ENCODE data around the gene SLC44A4. TPM values are rescaled to one million over a fixed set of nuclear protein-coding genes. Genes with fewer than 3 reads are reported as not detected.
A peak's percentile ranks its signal among the peaks of the same experiment; 100 is the strongest.
"Not testable (repeated sequence)": the region's sequence is repeated elsewhere in the genome, so short reads cannot be mapped to it uniquely, and the experiment has no call there.

Gene SLC44A4
- polyA plus RNA-seq, 1 donor from 2014 or later: not detected

DNA sequence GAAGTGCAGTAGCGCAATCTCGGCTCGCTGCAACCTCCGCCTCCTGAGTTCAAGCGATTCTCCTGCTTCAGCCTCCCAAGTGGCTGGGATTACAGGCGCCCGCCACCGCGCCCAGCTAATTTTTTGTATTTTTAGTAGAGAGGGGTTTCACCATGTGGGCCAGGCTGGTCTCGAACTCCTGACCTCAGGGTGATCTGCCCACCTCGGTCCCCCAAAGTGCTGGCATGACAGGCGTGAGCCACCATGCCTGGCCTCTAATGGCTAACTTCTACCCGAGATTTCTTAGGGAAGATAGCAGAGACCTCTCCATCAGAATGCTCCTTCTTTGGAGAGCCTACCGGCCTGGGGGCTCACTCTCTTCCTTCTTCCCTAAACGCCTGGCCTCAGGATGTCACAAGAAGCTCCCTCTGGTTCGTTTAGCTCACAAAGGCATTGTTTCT, 14.7 kb downstream of the SLC44A4 start:
- Mint-ChIP-seq H3K4me3 (peak overlapping the region; percentile 85 to 98 (median 95)), H3K27ac (peak overlapping the region; percentile 85 to 97 (median 96)), H3K4me1 (peaks cover 13 to 17% (median 14%) of the 10 kb centered on the region in 3 donors)
- not testable (repeated sequence) for H3K27me3 Mint-ChIP-seq, H3K9me3 Mint-ChIP-seq, H3K36me3 Mint-ChIP-seq

DNA sequence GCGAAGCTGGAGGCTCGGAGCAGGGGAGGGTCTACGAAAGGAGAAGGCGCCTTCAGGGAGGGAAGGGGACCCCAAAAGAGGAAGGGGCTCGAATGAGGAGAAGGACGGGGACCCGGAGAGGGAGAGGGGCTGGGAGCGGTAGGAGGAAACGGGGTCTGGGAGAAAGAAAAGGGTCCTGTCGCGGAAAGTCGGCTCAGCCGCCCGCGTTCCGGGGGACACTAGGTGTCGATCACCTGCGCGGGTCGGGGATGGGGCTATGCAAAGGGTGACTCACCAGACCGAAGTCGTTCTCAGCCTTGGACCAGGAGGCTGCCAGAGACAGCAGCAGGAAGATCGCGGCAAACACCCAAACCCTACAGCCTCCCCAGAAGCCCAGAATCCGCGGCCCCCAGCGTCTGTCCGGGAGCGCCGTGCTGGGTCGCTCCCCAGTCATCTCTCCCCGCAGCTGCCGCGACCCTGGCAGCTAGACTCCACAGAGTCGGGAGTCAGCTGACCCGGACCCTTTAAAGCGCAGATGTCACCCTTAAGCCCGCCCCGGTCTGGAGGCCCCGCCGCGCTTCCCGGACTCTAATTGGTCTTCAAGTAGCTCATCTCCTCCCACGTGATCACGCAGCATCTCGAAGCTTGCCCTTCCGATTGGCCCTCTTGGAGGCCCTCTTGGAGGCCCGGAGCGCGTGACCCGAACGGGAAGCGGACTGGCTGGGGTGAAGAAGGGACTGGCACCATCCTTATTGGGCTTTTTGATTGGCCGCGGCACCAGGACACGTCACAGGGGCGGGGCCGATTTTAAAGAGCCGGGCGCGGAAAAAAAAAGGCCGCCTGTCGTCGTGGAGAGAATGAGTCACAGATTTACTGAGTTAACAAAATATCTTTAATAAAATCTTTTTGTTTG, 16.2 kb downstream of the SLC44A4 start, which contains the start of gene NEU1:
Gene NEU1, minus strand, starts transcription at position 478 of the 892 bp plus-strand sequence. Its CDS starts 45 bp downstream, at position 433.
- Mint-ChIP-seq H3K4me1 (peaks cover 13 to 17% (median 14%) of the 10 kb centered on the region in 3 donors), H3K36me3 (peaks cover 5% of the 10 kb centered on the region), H3K9me3 (no peaks in the 10 kb centered on the region), H3K4me3 (peak within 1 kb of the TSS; percentile 85 to 98 (median 95)), H3K27me3 (no peaks in the 10 kb centered on the region), H3K27ac (peak within 1 kb of the TSS; percentile 85 to 97 (median 96))

DNA sequence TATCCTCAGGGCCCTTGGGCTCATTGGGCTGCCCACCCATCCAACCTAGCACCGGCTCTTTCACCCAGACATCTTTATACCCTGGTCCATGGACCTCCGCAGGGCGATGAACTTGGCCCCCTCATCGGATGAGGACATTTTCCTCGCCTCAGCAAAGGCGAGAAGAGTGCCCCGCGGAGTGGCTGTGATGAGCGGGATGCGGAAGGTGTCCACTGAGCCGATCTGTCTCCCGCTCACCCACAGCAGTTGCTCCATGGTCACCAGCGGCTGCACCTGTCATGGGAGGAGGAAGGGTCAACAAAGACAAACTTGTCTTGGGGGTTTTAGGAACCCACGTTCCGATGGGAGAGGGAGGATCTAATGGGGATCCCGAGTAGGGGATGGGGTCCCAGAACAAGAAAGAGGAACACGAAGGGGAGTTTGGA, 16.9 kb downstream of the SLC44A4 start:
- no peaks in the 10 kb centered on the region for H3K9me3 Mint-ChIP-seq
- peak overlapping the region; percentile 85 to 97 (median 96) for H3K27ac Mint-ChIP-seq
- H3K4me3 Mint-ChIP-seq: peak overlapping the region; percentile 85 to 98 (median 95)
- peaks cover 5% of the 10 kb centered on the region for H3K36me3 Mint-ChIP-seq
- peaks cover 13 to 17% (median 14%) of the 10 kb centered on the region in 3 donors for H3K4me1 Mint-ChIP-seq
- no peaks in the 10 kb centered on the region for H3K27me3 Mint-ChIP-seq

DNA sequence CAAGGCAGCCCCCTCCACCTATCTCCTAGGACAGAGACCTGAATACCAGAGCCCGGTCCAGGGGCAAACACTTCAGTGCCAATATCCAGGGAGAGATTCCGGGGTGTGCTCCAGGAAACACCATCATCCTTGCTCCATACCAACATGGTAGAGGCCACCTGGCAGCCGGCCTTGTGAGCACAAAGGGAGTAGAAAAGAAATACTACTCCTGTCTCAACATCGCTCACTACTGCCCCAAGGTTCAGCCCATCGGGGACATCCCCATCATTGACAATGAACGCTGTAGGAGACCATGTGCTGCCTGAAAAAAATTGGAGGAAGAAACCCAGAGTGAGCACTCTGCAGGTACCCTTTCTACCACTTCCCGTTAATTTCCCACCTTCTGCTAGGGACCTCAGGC, 17.6 kb downstream of the SLC44A4 start:
- H3K4me1 Mint-ChIP-seq: peaks cover 13 to 17% (median 14%) of the 10 kb centered on the region in 3 donors
- H3K27ac Mint-ChIP-seq: peak overlapping the region in 1 of 3 donors; percentile 85
- no peaks in the 10 kb centered on the region for H3K27me3 Mint-ChIP-seq
- peaks cover 5% of the 10 kb centered on the region for H3K36me3 Mint-ChIP-seq
- no peaks in the 10 kb centered on the region for H3K9me3 Mint-ChIP-seq
- H3K4me3 Mint-ChIP-seq: peak overlapping the region in 2 of 4 donors; percentile 85 to 95

DNA sequence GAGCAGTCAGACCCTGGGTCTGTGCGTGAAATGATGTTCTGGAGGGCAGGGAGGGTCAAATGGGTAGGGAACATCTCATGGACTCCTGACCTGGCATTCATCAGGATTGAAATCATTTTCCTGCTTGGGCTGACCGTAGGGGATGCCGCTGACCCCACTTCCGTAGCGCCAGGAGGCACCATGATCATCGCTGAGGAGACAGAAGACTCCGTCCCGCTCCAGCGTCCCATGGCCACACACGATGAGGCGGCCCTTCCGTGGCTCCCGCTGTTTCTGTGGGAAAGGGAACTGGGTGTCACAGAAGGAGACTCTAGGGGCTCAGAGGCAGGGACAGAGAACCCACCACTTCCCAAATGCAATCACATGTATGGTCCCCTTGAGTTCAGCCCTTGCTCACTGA, 18.4 kb downstream of the SLC44A4 start:
- Mint-ChIP-seq H3K27me3 (no peaks in the 10 kb centered on the region), H3K4me3 (peak overlapping the region in 2 of 4 donors; percentile 49 to 71), H3K36me3 (peaks cover 5% of the 10 kb centered on the region), H3K9me3 (no peaks in the 10 kb centered on the region), H3K27ac (peak overlapping the region in 2 of 3 donors; percentile 40 to 68), H3K4me1 (peaks cover 13 to 17% (median 14%) of the 10 kb centered on the region in 3 donors)

DNA sequence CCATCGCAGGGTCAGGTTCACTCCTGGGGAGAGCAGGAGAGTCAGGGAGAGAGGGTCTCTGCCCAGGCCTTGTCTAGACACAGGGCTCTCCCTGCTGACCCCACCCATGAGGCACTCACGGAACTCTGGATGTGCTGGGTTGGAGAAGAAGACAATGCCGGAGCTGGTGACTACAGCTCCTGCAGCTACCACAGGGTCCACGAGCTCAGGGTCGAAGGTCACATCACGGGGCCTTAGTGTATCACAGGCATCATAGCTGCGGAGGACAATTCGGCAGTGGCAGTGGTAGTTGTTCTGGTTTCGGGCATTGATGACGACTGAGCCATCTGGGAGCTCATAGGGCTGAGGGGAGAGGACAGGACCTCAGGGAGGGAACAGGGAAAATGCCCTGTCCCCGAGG, 18.9 kb downstream of the SLC44A4 start:
- peak overlapping the region in 2 of 3 donors; percentile 40 to 68 for H3K27ac Mint-ChIP-seq
- peaks cover 5% of the 10 kb centered on the region for H3K36me3 Mint-ChIP-seq
- H3K9me3 Mint-ChIP-seq: no peaks in the 10 kb centered on the region

DNA sequence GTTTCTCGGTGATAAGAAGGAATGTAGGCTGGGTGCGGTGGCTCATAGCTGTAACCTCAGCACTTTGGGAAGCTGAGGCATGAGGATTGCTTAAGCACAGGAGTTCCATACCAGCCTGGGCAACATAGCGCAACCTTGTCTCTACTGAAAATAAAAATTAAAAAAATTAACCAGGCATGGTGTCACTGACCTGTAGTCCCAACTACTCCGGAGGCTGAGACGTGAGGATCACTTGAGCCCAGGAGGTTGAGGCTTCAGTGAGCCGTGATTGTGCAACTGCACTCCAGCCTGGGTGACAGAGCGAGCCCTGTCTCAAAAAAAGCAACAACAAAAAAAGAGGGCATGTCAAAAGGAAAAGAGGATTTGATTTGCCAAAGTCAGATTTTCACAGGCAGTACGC, 20.1 kb downstream of the SLC44A4 start:
- peaks cover 10 to 16% (median 11%) of the 10 kb centered on the region in 3 donors for H3K4me1 Mint-ChIP-seq
- no peak overlapping the region for H3K27ac Mint-ChIP-seq
- H3K27me3 Mint-ChIP-seq: no peaks in the 10 kb centered on the region
- H3K4me3 Mint-ChIP-seq: peak overlapping the region in 1 of 4 donors; percentile 50
- no peaks in the 10 kb centered on the region for H3K9me3 Mint-ChIP-seq
- peaks cover 5% of the 10 kb centered on the region for H3K36me3 Mint-ChIP-seq

More for the DNA sequence above, 18.9 kb downstream of the SLC44A4 start:
- H3K27me3 Mint-ChIP-seq: no peaks in the 10 kb centered on the region
- peak overlapping the region in 2 of 4 donors; percentile 49 to 71 for H3K4me3 Mint-ChIP-seq
- peaks cover 13 to 17% (median 14%) of the 10 kb centered on the region in 3 donors for H3K4me1 Mint-ChIP-seq

DNA sequence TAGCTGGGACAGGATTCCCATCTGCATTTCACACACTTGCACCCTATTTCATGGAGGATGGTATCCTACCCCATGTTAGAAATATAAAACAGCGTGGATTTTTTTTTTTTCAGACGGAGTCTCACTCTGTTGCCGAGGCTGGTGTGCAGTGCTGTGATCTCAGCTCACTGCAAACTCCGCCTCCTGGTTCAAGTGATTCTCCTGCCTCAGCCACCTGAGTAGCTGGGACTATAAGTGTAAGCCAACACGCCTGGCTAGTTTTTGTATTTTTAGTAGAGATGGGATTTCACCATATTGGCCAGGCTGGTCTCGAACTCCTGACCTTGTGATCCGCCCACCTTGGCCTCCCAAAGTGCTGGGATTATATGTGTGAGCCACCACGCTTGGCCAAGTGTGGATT, 21.0 kb downstream of the SLC44A4 start:
- not testable (repeated sequence) for H3K9me3 Mint-ChIP-seq, H3K27ac Mint-ChIP-seq, H3K4me3 Mint-ChIP-seq, H3K36me3 Mint-ChIP-seq, H3K27me3 Mint-ChIP-seq
- H3K4me1 Mint-ChIP-seq: peaks cover 6 to 13% (median 6%) of the 10 kb centered on the region in 3 donors

DNA sequence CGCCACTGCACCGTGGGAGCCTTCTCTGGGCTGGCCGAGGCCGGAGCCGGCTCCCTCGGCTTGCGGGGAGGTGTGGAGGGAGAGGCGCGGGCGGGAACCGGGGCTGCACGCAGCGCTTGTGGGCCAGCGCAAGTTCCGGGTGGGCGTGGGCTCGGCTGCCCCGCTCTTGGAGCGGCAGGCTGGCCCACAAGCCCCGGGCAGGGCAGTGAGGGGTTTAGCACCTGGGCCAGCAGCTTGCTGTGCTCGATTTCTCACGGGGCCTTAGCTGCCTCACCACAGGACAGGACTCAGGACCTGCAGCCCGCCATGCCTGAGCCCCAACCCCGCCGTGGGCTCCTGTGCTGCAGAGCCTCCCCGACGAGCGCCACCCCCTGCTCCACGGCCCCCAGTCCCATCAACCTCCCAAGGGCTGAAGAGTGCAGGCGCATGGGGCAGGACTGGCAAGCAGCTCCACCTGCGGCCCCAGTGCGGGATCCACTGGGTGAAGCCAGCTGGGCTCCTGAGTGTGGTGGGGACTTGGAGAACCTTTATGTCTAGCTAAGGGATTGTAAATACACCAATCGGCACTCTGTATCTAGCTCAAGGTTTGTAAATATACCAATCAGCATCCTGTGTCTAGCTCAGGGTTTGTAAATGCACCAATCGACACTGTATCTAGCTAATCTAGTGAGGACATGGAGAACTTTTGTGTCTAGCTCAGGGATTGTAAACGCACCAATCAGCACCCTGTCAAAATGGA, 26.6 kb downstream of the SLC44A4 start:
- H3K4me1 Mint-ChIP-seq, H3K36me3 Mint-ChIP-seq, H3K27me3 Mint-ChIP-seq, H3K9me3 Mint-ChIP-seq, H3K27ac Mint-ChIP-seq, H3K4me3 Mint-ChIP-seq: not testable (repeated sequence)

DNA sequence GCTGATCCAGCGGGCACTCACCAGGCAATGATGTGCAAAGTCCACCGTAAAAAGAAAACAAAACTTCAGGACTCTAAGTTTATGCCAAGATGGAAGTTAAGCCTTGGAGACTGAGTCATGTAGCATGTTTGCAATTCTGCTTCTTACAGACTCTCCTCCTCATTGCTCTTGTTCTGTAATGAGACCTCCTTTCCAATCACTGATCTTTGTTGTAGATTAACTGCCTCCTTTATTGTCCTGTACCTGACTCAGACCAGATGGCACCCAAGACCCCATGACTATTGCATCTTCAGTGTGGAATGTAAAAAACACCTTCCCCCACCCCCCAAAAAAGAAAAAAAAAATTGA, 27.3 kb downstream of the SLC44A4 start:
- no peaks in the 10 kb centered on the region for H3K4me1 Mint-ChIP-seq
- H3K27ac Mint-ChIP-seq: no peak overlapping the region
- H3K27me3 Mint-ChIP-seq: no peaks in the 10 kb centered on the region
- H3K4me3 Mint-ChIP-seq: no peak overlapping the region
- H3K36me3 Mint-ChIP-seq: peaks cover 5% of the 10 kb centered on the region
- H3K9me3 Mint-ChIP-seq: no peaks in the 10 kb centered on the region

DNA sequence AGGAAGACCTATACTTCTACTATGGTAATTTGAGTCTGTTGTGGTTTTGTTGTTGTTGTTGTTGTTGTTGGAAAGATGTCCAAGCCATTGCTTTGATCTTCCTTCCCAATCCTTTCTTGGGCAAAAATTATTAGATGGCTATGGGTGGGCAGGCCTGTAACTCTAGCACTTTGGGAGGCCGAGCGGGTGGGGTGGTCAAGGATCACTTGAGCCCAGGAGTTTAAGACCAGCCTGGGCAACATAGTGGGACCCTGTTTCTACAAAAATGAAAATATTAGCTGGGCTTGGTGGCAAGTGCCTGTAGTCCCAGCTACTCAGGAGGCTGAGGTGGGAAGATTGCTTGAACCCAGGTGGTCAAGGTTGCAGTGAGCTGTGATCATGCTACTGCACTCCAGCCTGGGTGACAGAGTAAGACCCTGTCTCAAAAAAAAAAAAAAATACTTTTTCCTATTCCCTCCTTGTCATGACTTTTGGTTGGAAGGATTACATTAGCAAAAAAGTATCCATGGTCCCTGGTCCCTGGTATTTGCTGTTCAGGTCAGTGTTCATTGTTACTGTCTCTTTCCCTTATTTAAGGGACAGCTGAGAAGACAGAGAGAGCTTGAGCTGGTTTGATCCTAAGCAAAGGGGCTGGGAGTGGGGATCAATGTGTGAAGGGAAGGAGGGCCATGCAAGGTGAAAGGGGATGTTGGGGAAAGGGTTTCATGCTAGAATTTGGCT, 27.9 kb downstream of the SLC44A4 start:
- H3K4me3 Mint-ChIP-seq: no peak overlapping the region
- H3K4me1 Mint-ChIP-seq: no peaks in the 10 kb centered on the region
- no peak overlapping the region for H3K27ac Mint-ChIP-seq
- H3K36me3 Mint-ChIP-seq: peaks cover 5% of the 10 kb centered on the region
- no peaks in the 10 kb centered on the region for H3K9me3 Mint-ChIP-seq
- no peaks in the 10 kb centered on the region for H3K27me3 Mint-ChIP-seq

DNA sequence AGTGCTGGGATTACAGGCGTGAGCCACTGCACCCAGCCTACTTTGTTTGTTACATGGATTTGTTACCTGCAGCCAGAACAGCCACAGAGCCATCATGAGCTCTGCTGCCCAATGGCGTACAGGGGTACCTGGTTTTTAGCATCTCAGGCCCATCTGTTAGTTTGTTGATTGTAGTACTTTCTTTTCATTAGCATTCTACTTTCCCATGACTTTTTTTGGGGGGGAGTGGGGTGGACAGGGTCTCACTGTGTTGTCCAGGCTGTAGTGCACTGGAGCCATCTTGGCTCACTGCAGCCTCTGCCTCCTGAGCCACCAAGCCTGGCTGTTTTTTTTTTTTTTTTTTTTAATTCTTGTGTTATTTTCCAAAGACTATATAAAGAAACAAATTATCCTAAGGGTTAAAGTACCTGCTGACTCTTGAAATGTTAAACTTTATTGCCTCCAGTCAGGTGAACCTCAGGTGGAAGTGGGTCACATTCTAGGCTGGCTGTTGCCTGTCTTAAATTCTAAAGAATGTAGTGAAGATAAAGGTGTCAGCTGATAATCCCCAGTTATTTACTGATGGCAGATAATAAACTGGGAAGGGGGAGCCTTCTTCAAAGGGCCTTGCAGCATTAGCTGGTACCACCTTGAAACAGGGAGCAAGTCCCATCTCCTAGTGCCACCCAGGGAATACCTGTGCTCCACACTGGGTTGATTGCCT, 31.4 kb downstream of the SLC44A4 start:
- Mint-ChIP-seq H3K27ac (no peak overlapping the region), H3K4me3 (no peak overlapping the region), H3K4me1 (peaks cover 0 to 1% (median 0%) of the 10 kb centered on the region in 3 donors)

DNA sequence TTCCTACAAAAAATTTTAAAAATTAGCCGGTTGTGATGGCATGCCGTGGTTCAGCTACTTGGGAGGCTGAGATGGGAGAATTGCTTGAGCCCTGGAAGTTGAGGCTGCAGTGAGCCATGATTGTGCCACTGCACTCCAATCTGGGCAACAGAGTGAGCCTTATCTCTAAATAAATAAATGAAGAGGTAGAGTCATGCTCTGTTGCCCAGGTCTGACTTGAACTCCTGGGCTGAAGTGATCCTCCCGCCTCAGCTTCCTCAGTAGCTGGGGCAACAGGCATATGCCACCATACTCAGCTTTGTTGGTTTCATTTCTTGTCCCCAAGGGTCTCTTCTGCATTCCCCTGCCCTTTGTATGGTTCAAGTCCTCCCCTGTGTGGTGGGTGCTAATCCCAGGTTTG, 34.3 kb downstream of the SLC44A4 start:
- Mint-ChIP-seq H3K4me1 (peaks cover 0 to 1% (median 0%) of the 10 kb centered on the region in 3 donors), H3K27me3 (no peaks in the 10 kb centered on the region), H3K9me3 (no peaks in the 10 kb centered on the region), H3K4me3 (no peak overlapping the region), H3K36me3 (peaks cover 2% of the 10 kb centered on the region), H3K27ac (no peak overlapping the region)

More for the DNA sequence above, 31.4 kb downstream of the SLC44A4 start:
- Mint-ChIP-seq H3K36me3 (peaks cover 3% of the 10 kb centered on the region), H3K27me3 (no peaks in the 10 kb centered on the region), H3K9me3 (no peaks in the 10 kb centered on the region)

DNA sequence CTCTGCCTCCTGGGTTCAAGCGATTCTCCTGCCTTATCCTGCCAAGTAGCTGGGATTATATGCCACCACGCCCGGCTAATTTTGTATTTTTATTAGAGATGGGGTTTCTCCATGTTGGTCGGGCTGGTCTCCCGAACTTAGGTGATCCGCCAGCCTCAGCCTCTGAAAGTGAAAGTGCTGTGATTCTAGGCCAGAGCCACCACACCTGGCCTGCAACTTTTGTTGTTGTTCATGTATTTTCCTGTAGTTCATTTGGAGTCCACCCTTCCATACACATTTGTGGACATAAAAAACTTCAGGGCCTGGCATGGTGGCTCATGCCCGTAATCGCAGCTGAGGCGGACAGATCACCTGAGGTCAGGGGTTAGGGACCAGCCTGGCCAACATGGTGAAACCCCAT, 36.7 kb downstream of the SLC44A4 start:
- H3K36me3 Mint-ChIP-seq: peaks cover 2% of the 10 kb centered on the region
- peaks cover 9 to 12% (median 10%) of the 10 kb centered on the region in 3 donors for H3K4me1 Mint-ChIP-seq
- H3K9me3 Mint-ChIP-seq: no peaks in the 10 kb centered on the region
- H3K27me3 Mint-ChIP-seq: no peaks in the 10 kb centered on the region
- H3K27ac Mint-ChIP-seq: peak overlapping the region in 1 of 3 donors; percentile 67
- H3K4me3 Mint-ChIP-seq: no peak overlapping the region

Measured in IgD-negative memory B cell (primary cell).